OCI-M1 (cell line): ENCODE results near the gene TAMALIN.

ENCODE experiments used
- DNase-seq: peaks from one replicate; lab custom pipeline; 2025; lab: John Stamatoyannopoulos, UW

Gene TAMALIN

GRCh38 chr12:52014567-52015530 is 8.1 kb downstream of the TAMALIN start:
- no peak for DNase-seq

- DNase-seq: no peak
These were observed 8.8 kb downstream of the TAMALIN start for GRCh38 chr12:52015532-52016041.

- no peak for DNase-seq
These were observed 11.8 kb downstream of the TAMALIN start for GRCh38 chr12:52018433-52019112.

- DNase-seq: no peak
These were observed 12.5 kb downstream of the TAMALIN start for GRCh38 chr12:52019113-52019770.

- peak; percentile 84 for DNase-seq
These were observed 14.0 kb downstream of the TAMALIN start for GRCh38 chr12:52020539-52021336.

- DNase-seq: peak; percentile 37
These were observed 16.1 kb downstream of the TAMALIN start for GRCh38 chr12:52022841-52023181.

GRCh38 chr12:52023182-52023975 is 16.6 kb downstream of the TAMALIN start:
- peak; percentile 83 for DNase-seq

GRCh38 chr12:52023976-52024688 is 17.4 kb downstream of the TAMALIN start:
- DNase-seq: no peak

- DNase-seq: peak; percentile 71
These were observed 18.1 kb downstream of the TAMALIN start for GRCh38 chr12:52024845-52025230.

- DNase-seq: no peak
These were observed 19.5 kb downstream of the TAMALIN start for GRCh38 chr12:52026263-52026662.

- DNase-seq: no peak
These were observed 20.5 kb downstream of the TAMALIN start for GRCh38 chr12:52027085-52027843.

GRCh38 chr12:52029685-52030084 is 22.9 kb downstream of the TAMALIN start:
- no peak for DNase-seq

GRCh38 chr12:52032446-52032803 is 25.7 kb downstream of the TAMALIN start:
- no peak for DNase-seq

GRCh38 chr12:52032804-52033445 is 26.2 kb downstream of the TAMALIN start:
- peak; percentile 96 for DNase-seq

- DNase-seq: no peak
These were observed 26.8 kb downstream of the TAMALIN start for GRCh38 chr12:52033446-52034140.

GRCh38 chr12:52035190-52035589 is 28.4 kb downstream of the TAMALIN start:
- no peak for DNase-seq

- no peak for DNase-seq
These were observed 29.2 kb downstream of the TAMALIN start for GRCh38 chr12:52035926-52036325.

- peak; percentile 34 for DNase-seq
These were observed 29.9 kb downstream of the TAMALIN start for GRCh38 chr12:52036587-52037171.
